CD14-positive monocyte (primary cell): ENCODE results near the gene PBX3. TPM values are rescaled to one million over a fixed set of nuclear protein-coding genes. Genes with fewer than 3 reads are reported as not detected.

Experiments used
- DNase-seq, 3 donors: peaks; one replicate each; pipeline ENCODE4 v3.0.0-alpha.2; 2011 to 2022
- H2AFZ ChIP-seq: 2 replicates; pipeline ENCODE4 v1.6.0; 2012; ENCODE audit warnings: mild to moderate bottlenecking, low read depth, low read length, inconsistent platforms; ENCODE audit not compliant: insufficient read depth, poor library complexity, severe bottlenecking
- H3K27ac ChIP-seq, 2 donors: 1 replicate in 1 of 2; 2 replicates in 1 of 2; pipeline ENCODE4 v1.5.1; 2012 to 2013; ENCODE audit warnings: low read length in 2 of 2, control low read depth in 1 of 2, inconsistent platforms in 1 of 2, low read depth in 1 of 2, mild to moderate bottlenecking in 1 of 2
- H3K27me3 ChIP-seq, 2 donors: one replicate each; pipeline versions ENCODE4 v1.6.0 to v1.6.1; 2011 to 2013; ENCODE audit warnings: low read length in 2 of 2; ENCODE audit not compliant: control insufficient read depth in 2 of 2, insufficient read depth in 2 of 2
- H3K36me3 ChIP-seq, 2 donors: replicated peaks in 1 of 2; 1 replicate in 1 of 2; 2 replicates in 1 of 2; pipeline versions ENCODE4 v1.5.1 to v1.6.1; 2012 to 2013; ENCODE audit warnings: low read length in 2 of 2, control low read depth in 1 of 2, inconsistent platforms in 1 of 2, mild to moderate bottlenecking in 1 of 2; ENCODE audit not compliant: insufficient read depth in 2 of 2, control insufficient read depth in 1 of 2
- H3K4me1 ChIP-seq, 2 donors: 1 replicate in 1 of 2; 2 replicates in 1 of 2; pipeline versions ENCODE4 v1.5.1 to v1.6.1; 2012 to 2013; ENCODE audit warnings: low read length in 2 of 2, control low read depth in 1 of 2, inconsistent platforms in 1 of 2, mild to moderate bottlenecking in 1 of 2, moderate library complexity in 1 of 2; ENCODE audit not compliant: insufficient read depth in 2 of 2, control insufficient read depth in 1 of 2
- H3K4me2 ChIP-seq: replicated peaks from 2 replicates; pipeline ENCODE3; 2012; ENCODE audit warnings: low read length, moderate library complexity, mild to moderate bottlenecking; ENCODE audit not compliant: poor library complexity, severe bottlenecking; ENCODE audit errors: extremely low read depth
- H3K4me3 ChIP-seq, 3 experiments: fragments of 200-600 bp in 1 of 3; sonication (generic) in 1 of 3; replicated peaks in 1 of 3; 1 replicate in 2 of 3; 2 replicates in 1 of 3; pipeline ENCODE4 v1.5.1; 2011 to 2013; ENCODE audit warnings: low read length in 3 of 3, mild to moderate bottlenecking in 3 of 3, control low read depth in 2 of 3, low read depth in 2 of 3, inconsistent platforms in 1 of 3, moderate library complexity in 1 of 3
- H3K79me2 ChIP-seq: 2 replicates; pipeline ENCODE4 v1.6.0; 2012; ENCODE audit warnings: mild to moderate bottlenecking, control low read depth, inconsistent platforms, low read length, moderate library complexity; ENCODE audit not compliant: insufficient read depth
- H3K9ac ChIP-seq: 2 replicates; pipeline ENCODE4 v1.6.0; 2017; ENCODE audit warnings: low read length, mild to moderate bottlenecking; ENCODE audit not compliant: insufficient read depth, poor library complexity, severe bottlenecking
- H3K9me3 ChIP-seq, 2 donors: replicated peaks in 1 of 2; 1 replicate in 1 of 2; 2 replicates in 1 of 2; pipeline versions ENCODE4 v1.5.1 to v1.6.1; 2012 to 2013; ENCODE audit warnings: low read length in 2 of 2, control low read depth in 1 of 2; ENCODE audit not compliant: control insufficient read depth in 1 of 2, insufficient read depth in 1 of 2
- H4K20me1 ChIP-seq: 2 replicates; pipeline ENCODE4 v1.6.0; 2012; ENCODE audit warnings: mild to moderate bottlenecking, low read length, control low read depth, moderate library complexity; ENCODE audit not compliant: insufficient read depth
- H3K27ac Mint-ChIP-seq, 7 donors: one replicate each; pipeline ENCODE4 v1.8.0; 2020; ENCODE audit warnings: mild to moderate bottlenecking in 7 of 7, mixed read lengths in 7 of 7, moderate library complexity in 6 of 7, inconsistent platforms in 2 of 7
- H3K27me3 Mint-ChIP-seq, 3 donors: one replicate each; pipeline ENCODE4 v1.8.0; 2021 to 2022; ENCODE audit warnings: low read depth in 3 of 3, mild to moderate bottlenecking in 3 of 3, mixed read lengths in 3 of 3, moderate library complexity in 3 of 3, inconsistent platforms in 1 of 3
- H3K36me3 Mint-ChIP-seq, 2 donors: one replicate each; pipeline ENCODE4 v1.8.0; 2020; ENCODE audit warnings: mixed read lengths in 2 of 2, inconsistent platforms in 1 of 2, mild to moderate bottlenecking in 1 of 2
- H3K4me1 Mint-ChIP-seq: one replicate; pipeline ENCODE4 v1.8.0; 2020; ENCODE audit warnings: mild to moderate bottlenecking, mixed read lengths
- H3K4me3 Mint-ChIP-seq, 2 donors: one replicate each; pipeline ENCODE4 v1.8.0; 2020; ENCODE audit warnings: mild to moderate bottlenecking in 2 of 2, mixed read lengths in 2 of 2, moderate library complexity in 1 of 2
- H3K9me3 Mint-ChIP-seq, 7 donors: one replicate each; pipeline ENCODE4 v1.8.0; 2020 to 2022; ENCODE audit warnings: mixed read lengths in 7 of 7, mild to moderate bottlenecking in 6 of 7, moderate library complexity in 6 of 7, inconsistent platforms in 2 of 7
- CTCF ChIP-seq: fragments of 200-600 bp; IDR thresholded peaks from one replicate; pipeline ENCODE4 v1.8.0; 2022; ENCODE audit warnings: antibody characterized with exemption, mild to moderate bottlenecking
- WGBS: methylation state at CpG from one replicate; pipeline ENCODE4 v1.1.5; 2013; ENCODE audit warnings: missing lambda C conversion rate; ENCODE audit not compliant: insufficient coverage; 5-methylcytosine and 5-hydroxymethylcytosine counted together
- intact Hi-C, 2 donors: fragments of 100-400 bp; cut with micrococcal nuclease; formaldehyde crosslinking; loops; one replicate each; pipeline versions ENCODE4 v1.15.0 to v1.15.1; 2023
- polyA plus RNA-seq, 3 donors: library from polyadenylated mRNA; depleted of rRNA in 1 of 3; unstranded in 2 of 3; stranded (reverse) in 1 of 3; fragments of 300-500 nt in 2 of 3; fragments of >200 nt in 1 of 3; fragmentation: Illumina TruSeq in 2 of 3; gene quantifications; 1 replicate in 2 of 3; 2 replicates in 1 of 3; pipeline ENCODE4 v1.2.3, GENCODE V29; 2012 to 2021

Gene PBX3
- polyA plus RNA-seq, 3 donors, result 6.6 to 22.7 (median 7.1) TPM

DNA sequence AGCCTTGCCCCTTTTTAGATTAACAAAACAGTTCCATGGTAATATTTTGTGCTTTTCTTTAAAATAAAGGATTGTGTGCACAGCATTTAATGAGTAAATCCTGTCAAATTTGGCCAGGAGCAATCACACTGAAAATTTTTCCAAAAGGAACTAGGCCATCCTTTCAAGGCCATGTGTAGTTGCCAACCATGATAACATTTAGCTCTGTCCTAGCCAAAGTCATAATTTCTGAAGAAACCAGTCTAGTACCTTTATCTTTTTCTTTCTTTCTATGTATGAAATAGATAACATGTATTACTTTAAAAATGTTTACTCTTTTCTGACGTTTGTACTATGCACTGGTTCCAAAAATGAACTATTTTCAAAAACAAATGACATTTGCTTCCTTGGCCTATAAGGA is 143.7 kb downstream of the PBX3 start:
- Histone ChIP-seq H3K9ac (no peak overlapping the region), H3K9me3 (no peaks in the 10 kb centered on the region), H4K20me1 (peaks cover 59% of the 10 kb centered on the region), H2AFZ (no peak overlapping the region), H3K36me3 (no peaks in the 10 kb centered on the region), H3K4me2 (no peak overlapping the region), H3K4me1 (peaks cover 11 to 14% of the 10 kb centered on the region in 2 donors), H3K27me3 (peaks cover 35 to 44% of the 10 kb centered on the region in 2 donors), H3K4me3 (no peak overlapping the region), H3K27ac (no peak overlapping the region), H3K79me2 (peaks cover 22% of the 10 kb centered on the region)
- H3K9me3 Mint-ChIP-seq, result peaks cover 0 to 2% (median 0%) of the 10 kb centered on the region in 7 donors
- intact Hi-C loops, result loop anchor here in 1 of 2 donors (5.0 kb wide), 1 partner anchor 144 kb away; the partner anchor contains the start of gene PBX3
- H3K4me1 Mint-ChIP-seq, result peaks cover 22% of the 10 kb centered on the region
- H3K36me3 Mint-ChIP-seq, result peaks cover 0 to 7% of the 10 kb centered on the region in 2 donors
- no peak for DNase-seq
- H3K27ac Mint-ChIP-seq, result no peak overlapping the region
- WGBS, result no CpG with 5 or more reads among the region's 1 CpG
- TF ChIP-seq CTCF, result no peak
- H3K27me3 Mint-ChIP-seq, result peaks cover 24 to 33% (median 29%) of the 10 kb centered on the region in 3 donors
- peak overlapping the region in 1 of 2 donors; percentile 9 for H3K4me3 Mint-ChIP-seq

- WGBS, result 83% methylated on average over 2 of the region's 2 CpGs
- Mint-ChIP-seq H3K9me3 (peaks cover 0 to 2% (median 0%) of the 10 kb centered on the region in 7 donors), H3K4me1 (peaks cover 22% of the 10 kb centered on the region), H3K27me3 (peaks cover 21 to 24% (median 24%) of the 10 kb centered on the region in 3 donors), H3K4me3 (no peak overlapping the region), H3K27ac (no peak overlapping the region), H3K36me3 (peaks cover 0 to 6% of the 10 kb centered on the region in 2 donors)
- Histone ChIP-seq H2AFZ (no peak overlapping the region), H3K79me2 (peaks cover 17% of the 10 kb centered on the region), H4K20me1 (peaks cover 44% of the 10 kb centered on the region), H3K4me1 (peaks cover 11 to 14% of the 10 kb centered on the region in 2 donors), H3K9me3 (no peaks in the 10 kb centered on the region), H3K9ac (no peak overlapping the region), H3K4me3 (no peak overlapping the region), H3K27ac (no peak overlapping the region), H3K4me2 (no peak overlapping the region), H3K27me3 (peaks cover 24 to 27% of the 10 kb centered on the region in 2 donors), H3K36me3 (no peaks in the 10 kb centered on the region)
- no peak for TF ChIP-seq CTCF
- intact Hi-C loops, result loop anchor here in 1 of 2 donors (5.0 kb wide), 1 partner anchor 146 kb away; the partner anchor contains the start of gene PBX3
- no peak for DNase-seq
Measured at GRCh38 chr9:125893277-125893676, 146.1 kb downstream of the PBX3 start.
